ENCODE data around the gene TSGA10. TPM values are rescaled to one million over a fixed set of nuclear protein-coding genes. Genes with fewer than 3 reads are reported as not detected.
A peak's percentile ranks its signal among the peaks of the same experiment; 100 is the strongest.
"Not testable (repeated sequence)": the region's sequence is repeated elsewhere in the genome, so short reads cannot be mapped to it uniquely, and the experiment has no call there.

The TSGA10 gene
- total RNA-seq, 2 donors from 2014 or later: 5.2 to 8.0 TPM

- Mint-ChIP-seq H3K9me3 (no peaks in the 10 kb centered on the region), H3K27ac (no peak overlapping the region), H3K36me3 (peaks cover 0 to 8% of the 10 kb centered on the region in 2 donors)
- peak; percentile 44 to 80 for ATAC-seq
- DNase-seq (ENCODE audit: low spot score in 2 of 2): no peak
These were observed 122.0 kb downstream of the TSGA10 start for GRCh38 chr2:99032786-99033185.

DNA sequence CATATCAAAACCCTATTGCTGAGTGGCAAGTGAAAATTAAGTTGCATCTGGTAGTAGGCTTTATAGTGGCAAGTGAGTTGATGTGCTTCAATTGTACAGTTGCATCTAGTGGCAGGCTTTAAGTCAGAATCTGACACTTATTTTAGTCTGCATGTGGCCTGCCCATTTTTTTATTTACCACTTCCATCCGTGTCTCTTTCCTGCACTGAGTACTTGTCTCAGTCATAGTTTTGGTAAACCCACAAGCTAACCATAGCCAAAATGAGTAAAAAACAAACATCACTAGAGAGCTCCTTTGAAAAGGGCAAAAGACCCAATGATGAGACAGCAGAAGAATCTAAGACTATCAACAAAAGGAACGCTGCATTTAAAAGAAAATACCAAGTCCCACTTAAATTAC, 122.7 kb downstream of the TSGA10 start:
- Mint-ChIP-seq H3K36me3 (peaks cover 0 to 10% of the 10 kb centered on the region in 2 donors), H3K9me3 (no peaks in the 10 kb centered on the region), H3K27ac (no peak overlapping the region)
- ATAC-seq (peak; percentile 20 to 73), DNase-seq (ENCODE audit: low spot score in 2 of 2) (no peak)

- Mint-ChIP-seq H3K9me3 (no peaks in the 10 kb centered on the region), H3K27ac (no peak overlapping the region), H3K36me3 (peaks cover 0 to 12% of the 10 kb centered on the region in 2 donors)
- ATAC-seq (peak in 1 of 2 donors; percentile 21), DNase-seq (ENCODE audit: low spot score in 2 of 2) (no peak)
These were observed 123.3 kb downstream of the TSGA10 start for GRCh38 chr2:99031481-99031880.

GRCh38 chr2:99028558-99028957, 126.2 kb downstream of the TSGA10 start:
- ATAC-seq (no peak), DNase-seq (ENCODE audit: low spot score in 2 of 2) (no peak)
- peaks cover 4 to 6% of the 10 kb centered on the region in 2 donors for H3K36me3 Mint-ChIP-seq
- H3K9me3 Mint-ChIP-seq: peaks cover 4 to 5% of the 10 kb centered on the region in 2 donors
- H3K27ac Mint-ChIP-seq: no peak overlapping the region

- no peak for DNase-seq (ENCODE audit: low spot score in 2 of 2)
- Mint-ChIP-seq H3K36me3 (peaks cover 4 to 6% of the 10 kb centered on the region in 2 donors), H3K9me3 (peaks cover 4 to 5% of the 10 kb centered on the region in 2 donors), H3K27ac (no peak overlapping the region)
- no peak for ATAC-seq
These were observed 126.9 kb downstream of the TSGA10 start for GRCh38 chr2:99027856-99028255.

DNA sequence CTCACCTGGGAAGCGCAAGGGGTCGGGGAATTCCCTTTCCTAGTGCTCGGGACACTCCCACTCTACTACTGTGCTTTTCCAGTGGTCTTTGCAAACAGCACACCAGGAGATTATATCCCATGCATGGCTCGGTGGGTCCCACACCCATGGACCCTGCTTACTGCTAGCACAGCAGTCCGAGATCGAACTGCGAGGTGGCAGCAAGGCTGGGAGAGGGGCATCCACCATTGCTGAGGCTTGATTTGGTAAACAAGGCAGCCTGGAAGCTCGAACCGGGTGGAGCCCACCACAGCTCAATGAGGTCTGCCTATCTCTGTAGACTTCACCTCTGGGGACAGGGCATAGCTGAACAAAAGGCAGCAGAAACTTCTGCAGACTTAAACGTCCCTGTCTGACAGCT, 154.0 kb downstream of the TSGA10 start:
- DNase-seq (ENCODE audit: low spot score in 2 of 2) (no peak), ATAC-seq (no peak)
- H3K9me3 Mint-ChIP-seq: peaks cover 17 to 18% of the 10 kb centered on the region in 2 donors
- no peak overlapping the region for H3K27ac Mint-ChIP-seq
- peaks cover 19 to 46% of the 10 kb centered on the region in 2 donors for H3K36me3 Mint-ChIP-seq

GRCh38 chr2:98988695-98989094, 166.0 kb downstream of the TSGA10 start:
- H3K36me3 Mint-ChIP-seq; ATAC-seq; H3K27ac Mint-ChIP-seq; H3K9me3 Mint-ChIP-seq; DNase-seq (ENCODE audit: low spot score in 2 of 2): not testable (repeated sequence)

- Mint-ChIP-seq H3K9me3 (no peaks in the 10 kb centered on the region), H3K36me3 (no peaks in the 10 kb centered on the region), H3K27ac (no peak overlapping the region)
- DNase-seq (ENCODE audit: low spot score in 2 of 2): no peak
- peak in 1 of 2 donors; percentile 58 for ATAC-seq
These were observed 168.7 kb downstream of the TSGA10 start for GRCh38 chr2:98985905-98986666.

DNA sequence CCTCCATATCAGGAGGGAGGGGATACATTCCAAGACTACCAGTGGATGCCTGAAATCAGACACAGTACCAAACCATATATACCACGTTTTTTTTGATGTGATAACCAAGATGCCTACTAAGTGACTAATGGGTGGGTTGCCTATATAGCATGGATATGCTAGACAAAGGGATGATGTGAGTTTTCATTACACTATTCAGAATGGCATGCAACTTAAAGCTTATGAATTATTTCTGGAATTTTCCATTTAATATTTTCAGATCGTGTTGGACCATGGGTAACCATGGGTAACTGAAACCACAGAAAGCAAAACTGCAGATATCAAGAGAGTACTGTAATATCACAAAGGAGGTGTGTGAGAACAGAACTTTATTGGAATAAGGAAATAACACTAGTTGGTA, 179.1 kb downstream of the TSGA10 start:
- H3K36me3 Mint-ChIP-seq: peaks cover 16 to 42% of the 10 kb centered on the region in 2 donors
- H3K9me3 Mint-ChIP-seq: peaks cover 26 to 35% of the 10 kb centered on the region in 2 donors
- DNase-seq (ENCODE audit: low spot score in 2 of 2) (no peak), ATAC-seq (no peak)
- H3K27ac Mint-ChIP-seq: no peak overlapping the region

DNA sequence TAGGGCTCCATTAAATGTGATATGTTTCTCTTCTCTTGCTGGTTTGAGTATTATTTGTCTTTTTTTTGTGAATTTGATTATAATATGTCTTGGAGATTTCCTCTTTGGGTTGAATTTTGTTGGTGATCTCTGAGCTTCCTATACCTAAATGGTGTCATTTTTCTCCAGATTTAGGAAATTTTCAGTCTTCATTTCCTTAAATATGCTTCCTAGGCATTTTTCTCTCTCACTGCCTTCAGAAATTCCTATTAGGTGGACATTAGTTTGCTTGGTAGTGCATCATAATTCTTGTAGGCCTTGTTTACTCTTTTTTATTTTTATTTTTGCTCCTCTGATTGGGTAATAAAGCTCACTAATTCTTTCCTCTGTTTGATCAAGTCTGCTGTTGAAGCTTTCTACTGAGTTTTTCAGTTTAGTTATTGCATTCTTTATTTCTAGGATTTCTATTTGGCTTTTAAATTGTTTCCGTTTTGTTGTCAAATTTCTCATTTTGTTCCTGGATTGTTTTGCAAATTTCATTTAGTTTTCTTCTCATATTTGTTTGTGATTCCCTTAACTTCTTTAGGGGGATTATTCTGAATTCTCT, 182.1 kb downstream of the TSGA10 start:
- DNase-seq (ENCODE audit: low spot score in 2 of 2): no peak
- no peak for ATAC-seq
- peaks cover 22 to 39% of the 10 kb centered on the region in 2 donors for H3K36me3 Mint-ChIP-seq
- peaks cover 39 to 42% of the 10 kb centered on the region in 2 donors for H3K9me3 Mint-ChIP-seq
- no peak overlapping the region for H3K27ac Mint-ChIP-seq

GRCh38 chr2:98959810-98960507, 194.8 kb downstream of the TSGA10 start:
- H3K36me3 Mint-ChIP-seq: peaks cover 0 to 7% of the 10 kb centered on the region in 2 donors
- no peak overlapping the region for H3K27ac Mint-ChIP-seq
- DNase-seq (ENCODE audit: low spot score in 2 of 2) (no peak), ATAC-seq (no peak)
- peaks cover 5 to 20% of the 10 kb centered on the region in 2 donors for H3K9me3 Mint-ChIP-seq

DNA sequence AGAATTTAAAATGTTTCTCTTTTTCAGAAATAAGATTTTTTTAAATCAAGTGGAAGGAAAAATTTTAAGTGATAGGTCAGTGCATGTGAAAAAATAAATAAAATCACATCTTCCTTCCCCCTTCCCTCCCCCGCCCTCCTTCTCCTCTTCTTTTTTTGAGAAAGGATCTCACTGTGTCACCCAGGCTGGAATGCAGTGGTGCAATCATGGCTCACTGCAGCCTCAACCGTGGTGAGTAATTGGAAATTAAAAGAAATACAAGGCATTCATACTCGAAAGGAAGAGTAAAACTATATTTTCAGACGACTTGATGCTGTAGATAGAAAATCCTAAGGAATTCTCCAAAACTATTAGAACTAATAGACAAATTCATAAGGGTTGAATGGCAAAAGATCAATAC, 201.8 kb downstream of the TSGA10 start:
- H3K9me3 Mint-ChIP-seq: no peaks in the 10 kb centered on the region
- DNase-seq (ENCODE audit: low spot score in 2 of 2) (no peak), ATAC-seq (no peak)
- H3K27ac Mint-ChIP-seq: no peak overlapping the region
- no peaks in the 10 kb centered on the region for H3K36me3 Mint-ChIP-seq

- no peak for DNase-seq (ENCODE audit: low spot score in 2 of 2)
- no peak overlapping the region for H3K27ac Mint-ChIP-seq
These were observed 205.6 kb downstream of the TSGA10 start for GRCh38 chr2:98948956-98949739.

DNA sequence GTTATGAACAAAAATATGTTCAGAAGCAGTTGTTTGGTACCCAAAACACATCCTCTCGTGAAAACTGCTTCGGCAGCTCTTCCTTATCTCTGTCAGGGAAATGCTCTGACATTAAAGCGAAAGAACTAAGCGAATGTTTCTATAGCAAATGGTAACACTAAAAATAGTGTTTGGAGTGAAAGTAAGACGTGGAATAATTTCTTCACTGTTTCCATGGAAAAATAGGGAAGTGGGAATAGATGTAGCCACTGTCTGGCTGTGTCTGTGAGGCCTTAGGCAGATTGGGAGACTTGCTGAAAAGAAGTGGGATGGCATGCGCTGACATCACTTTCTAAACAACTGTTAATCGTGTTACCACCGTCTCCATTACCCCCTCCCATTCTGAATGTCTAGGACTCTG, 207.2 kb downstream of the TSGA10 start:
- Mint-ChIP-seq H3K36me3 (no peaks in the 10 kb centered on the region), H3K9me3 (no peaks in the 10 kb centered on the region), H3K27ac (no peak overlapping the region)
- DNase-seq (ENCODE audit: low spot score in 2 of 2) (no peak), ATAC-seq (no peak)

More at GRCh38 chr2:98948956-98949739, 205.6 kb downstream of the TSGA10 start:
- peak in 1 of 2 donors; percentile 71 for ATAC-seq
- Mint-ChIP-seq H3K36me3 (no peaks in the 10 kb centered on the region), H3K9me3 (no peaks in the 10 kb centered on the region)

Measured in activated naive CD4-positive, alpha-beta T cell treated with anti-CD3 and anti-CD28 coated beads, Interleukin-2, amount 50 U/mL, for 72 hours (primary cell).